NCI-H128 (cell line): Measurements from ENCODE around the gene ALG11.

Experiments
- DNase-seq: peaks from one replicate; lab custom pipeline; 2025; ENCODE audit not compliant: unreplicated experiment; lab: John Stamatoyannopoulos, UW

The ALG11 gene

GRCh38 chr13:51997641-51998330 lies 14.4 kb upstream of the ALG11 start:
- no peak for DNase-seq

GRCh38 chr13:51998723-51999509 lies 13.3 kb upstream of the ALG11 start:
- DNase-seq, result no peak

GRCh38 chr13:51999510-51999911 lies 12.7 kb upstream of the ALG11 start:
- DNase-seq, result no peak

GRCh38 chr13:51999921-52000320 lies 12.3 kb upstream of the ALG11 start:
- no peak for DNase-seq

GRCh38 chr13:52001120-52001731 lies 11.0 kb upstream of the ALG11 start:
- DNase-seq, result no peak

GRCh38 chr13:52002361-52002760 lies 9.8 kb upstream of the ALG11 start:
- DNase-seq, result no peak

GRCh38 chr13:52003541-52003940 lies 8.7 kb upstream of the ALG11 start:
- DNase-seq, result no peak

- no peak for DNase-seq
Observed at GRCh38 chr13:52004511-52005170, 7.6 kb upstream of the ALG11 start.

- no peak for DNase-seq
Observed at GRCh38 chr13:52005841-52006522, 6.2 kb upstream of the ALG11 start.

- no peak for DNase-seq
Observed at GRCh38 chr13:52006523-52007245, 5.5 kb upstream of the ALG11 start.

- no peak for DNase-seq
Observed at GRCh38 chr13:52009946-52010345, 2.3 kb upstream of the ALG11 start.

- DNase-seq, result no peak
Observed at GRCh38 chr13:52010890-52011631, 1.1 kb upstream of the ALG11 start, which contains the start of gene ATP7B. TSS of gene ATP7B (minus strand) at chr13:52011450. CDS start at chr13:52011337, 113 bp downstream.

- no peak for DNase-seq
Observed at GRCh38 chr13:52012512-52012836, 276 bp downstream of the ALG11 start.

- no peak for DNase-seq
Observed at GRCh38 chr13:52016296-52016695, 4.1 kb downstream of the ALG11 start.

- DNase-seq, result no peak
Observed at GRCh38 chr13:52020191-52020590, 8.0 kb downstream of the ALG11 start.

- DNase-seq, result no peak
Observed at GRCh38 chr13:52022356-52022755, 10.2 kb downstream of the ALG11 start.

- DNase-seq, result no peak
Observed at GRCh38 chr13:52024481-52024880, 12.3 kb downstream of the ALG11 start, which contains the start of gene UTP14C. TSS of gene UTP14C (plus strand) at chr13:52024691. CDS start at chr13:52028805, 4,114 bp downstream.

- no peak for DNase-seq
Observed at GRCh38 chr13:52025475-52026245, 13.5 kb downstream of the ALG11 start.

GRCh38 chr13:52026246-52026626 lies 14.0 kb downstream of the ALG11 start:
- DNase-seq, result no peak
